Testis (tissue), 2 donors: ENCODE results near the gene HIF3A.

Experiments used
- CTCF ChIP-seq, 3 experiments: fragments of 450-650 bp in 2 of 3; fragments of 200-600 bp in 1 of 3; sonication (generic) in 1 of 3; IDR thresholded peaks; one replicate each; pipeline ENCODE4 v1.5.1; 2016 to 2019; ENCODE audit warnings: antibody characterized with exemption in 3 of 3, mild to moderate bottlenecking in 2 of 3, moderate library complexity in 1 of 3
- POLR2A ChIP-seq: fragments of 450-650 bp; IDR thresholded peaks from one replicate; pipeline ENCODE4 v1.6.1; 2017; ENCODE audit warnings: antibody characterized with exemption, mild to moderate bottlenecking, moderate library complexity

GRCh38 chr19:46271481-46272197, 25.2 kb upstream of the HIF3A start:
- TF ChIP-seq CTCF (IDR thresholded peaks at IDR 0.05) (no peak), POLR2A (no peak)
